ENCODE data around the gene KLHL10. TPM values are rescaled to one million over a fixed set of nuclear protein-coding genes. Genes with fewer than 3 reads are reported as not detected.

Gene KLHL10
- total and polyA plus RNA-seq, 2 of the 13 experiments (the other 11 are each of a cell fraction or from before 2014, with no cell fraction given), result 0.04 to 0.08 TPM

GRCh38 chr17:41812381-41813151 is 25.1 kb upstream of the KLHL10 start, which contains the start of gene FKBP10 (continued):
- TF ChIP-seq ZNF597 (CRISPR knock-in tag; IDR thresholded peaks at IDR 0.05), result no peak
- TF ChIP-seq NFE2 (CRISPR knock-in tag; IDR thresholded peaks at IDR 0.05), result no peak
- peak; percentile 46; the same call in 1 of the 2 replicates for TF ChIP-seq BATF2 (CRISPR knock-in tag; IDR thresholded peaks at IDR 0.05)
- TF ChIP-seq ZNF124 (CRISPR knock-in tag; IDR thresholded peaks at IDR 0.05), result no peak
- TF ChIP-seq ZNF232 (CRISPR knock-in tag; IDR thresholded peaks at IDR 0.05; ENCODE audit: borderline replicate concordance), result no peak
- TF ChIP-seq KLF9 (CRISPR knock-in tag; IDR thresholded peaks at IDR 0.05; ENCODE audit: low read depth), result no peak
- TF ChIP-seq RFX1 (IDR thresholded peaks at IDR 0.05), result no peak
- TF ChIP-seq FOXK1 (CRISPR knock-in tag; IDR thresholded peaks at IDR 0.05; ENCODE audit: borderline replicate concordance, low read depth), result peak; percentile 22; the same call in 1 of the 2 replicates
- TF ChIP-seq POGK (CRISPR knock-in tag; conservative IDR thresholded peaks at IDR 0.05), result no peak; the same call in 1 of the 2 replicates
- no peak for TF ChIP-seq PBX3 (CRISPR knock-in tag; IDR thresholded peaks at IDR 0.05; ENCODE audit: borderline replicate concordance)
- TF ChIP-seq XBP1 (CRISPR knock-in tag; IDR thresholded peaks at IDR 0.05), result no peak
- no peak for TF ChIP-seq DNMT1 (CRISPR knock-in tag; IDR thresholded peaks at IDR 0.05)
- no peak for TF ChIP-seq HOXA5 (CRISPR knock-in tag; IDR thresholded peaks at IDR 0.05)
- TF ChIP-seq ZNF670 (CRISPR knock-in tag; IDR thresholded peaks at IDR 0.05; ENCODE audit: borderline replicate concordance), result peak; percentile 87; the same call in 1 of the 2 replicates
- peak; percentile 42; the same call in 1 of the 2 replicates for TF ChIP-seq SIX1 (CRISPR knock-in tag; IDR thresholded peaks at IDR 0.05; ENCODE audit: borderline replicate concordance)
- peak; percentile 43; the same call in 1 of the 2 replicates for TF ChIP-seq ZNF441 (CRISPR knock-in tag; IDR thresholded peaks at IDR 0.05; ENCODE audit: borderline replicate concordance)
- no peak for TF ChIP-seq LRRFIP1 (CRISPR knock-in tag; conservative IDR thresholded peaks at IDR 0.05)
- no peak for TF ChIP-seq RORA (CRISPR knock-in tag; IDR thresholded peaks at IDR 0.05)
- 0 out of 2 replicates have a peak, but pooled peaks have one; percentile 20 for TF ChIP-seq ZNF619 (CRISPR knock-in tag; IDR thresholded peaks at IDR 0.05)
- no peak for TF ChIP-seq THRA (CRISPR knock-in tag; IDR thresholded peaks at IDR 0.05; ENCODE audit: borderline replicate concordance)
- peak; percentile 74 for TF ChIP-seq REPIN1 (CRISPR knock-in tag; IDR thresholded peaks at IDR 0.05; ENCODE audit: borderline replicate concordance, low read depth)
